Kidney tubule cell (primary cell): ENCODE results near the gene ABCB6.

ENCODE experiments used
- DNase-seq: peaks from one replicate; pipeline ENCODE4 v3.0.0-alpha.2; 2018; ENCODE audit warnings: low spot score

ABCB6 gene

DNA sequence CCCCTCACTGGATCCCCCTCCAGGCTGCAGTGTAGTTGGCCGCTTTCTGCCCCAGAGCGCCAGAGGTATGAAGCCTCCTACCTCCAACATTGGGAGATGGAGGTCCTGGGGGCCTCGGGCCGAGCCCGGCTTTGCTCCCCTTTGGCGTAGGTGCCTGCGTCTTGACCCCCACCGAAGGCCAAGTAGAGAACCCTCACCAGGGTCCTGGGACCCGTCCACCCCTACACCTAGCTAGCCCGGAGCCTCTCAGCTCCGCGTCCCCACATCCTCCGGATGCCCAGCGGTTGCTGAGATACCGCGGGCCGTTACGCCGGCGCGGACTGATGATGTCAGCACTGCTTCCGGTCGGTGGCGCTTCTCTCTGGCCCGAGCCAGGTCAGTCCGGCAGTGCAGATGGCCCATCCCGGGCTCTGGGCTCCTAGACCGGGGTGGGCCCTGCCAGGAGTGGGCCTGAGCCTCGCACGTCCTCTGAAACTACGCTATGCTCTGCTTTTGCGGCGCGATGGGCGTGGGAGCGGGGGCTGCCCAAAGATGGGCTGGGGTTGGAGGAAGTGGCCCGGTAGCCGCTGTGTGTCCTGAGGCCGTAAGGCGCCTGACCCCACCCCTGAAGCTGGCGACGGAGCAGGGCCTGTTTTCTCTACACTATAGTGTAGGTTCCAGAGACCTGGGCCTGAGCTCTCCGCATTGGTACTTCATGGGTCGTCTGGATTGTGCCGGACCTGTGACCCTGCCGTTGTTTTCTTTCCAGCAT is 26.6 kb upstream of the ABCB6 start, which contains the start of the genes GLB1L and STK16:
Gene GLB1L (minus strand): TSS at position 297 of the 751 bp plus-strand sequence. CDS start 1,871 bp downstream, outside the sequence.
Gene STK16 (plus strand): TSS at position 332 of the 751 bp plus-strand sequence. CDS start 521 bp downstream, outside the sequence.
- peak; percentile 94 for DNase-seq

DNA sequence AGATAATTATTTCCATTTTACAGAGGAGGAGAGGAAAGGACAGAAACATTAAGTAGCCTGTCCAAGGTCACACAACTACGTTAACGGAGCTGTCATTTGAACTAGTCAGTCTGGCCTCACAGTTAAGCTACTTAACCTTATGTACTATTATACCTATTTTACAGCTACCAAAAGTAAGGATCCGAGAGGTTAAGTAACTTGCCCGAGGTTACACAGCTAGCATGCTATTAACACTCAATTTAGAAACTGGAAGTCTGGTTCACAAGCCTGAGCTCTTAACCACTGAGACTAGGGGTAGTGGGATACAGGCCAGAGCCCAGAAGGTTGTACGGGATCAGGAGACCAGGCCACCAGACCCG is 26.0 kb upstream of the ABCB6 start:
- DNase-seq: no peak

DNA sequence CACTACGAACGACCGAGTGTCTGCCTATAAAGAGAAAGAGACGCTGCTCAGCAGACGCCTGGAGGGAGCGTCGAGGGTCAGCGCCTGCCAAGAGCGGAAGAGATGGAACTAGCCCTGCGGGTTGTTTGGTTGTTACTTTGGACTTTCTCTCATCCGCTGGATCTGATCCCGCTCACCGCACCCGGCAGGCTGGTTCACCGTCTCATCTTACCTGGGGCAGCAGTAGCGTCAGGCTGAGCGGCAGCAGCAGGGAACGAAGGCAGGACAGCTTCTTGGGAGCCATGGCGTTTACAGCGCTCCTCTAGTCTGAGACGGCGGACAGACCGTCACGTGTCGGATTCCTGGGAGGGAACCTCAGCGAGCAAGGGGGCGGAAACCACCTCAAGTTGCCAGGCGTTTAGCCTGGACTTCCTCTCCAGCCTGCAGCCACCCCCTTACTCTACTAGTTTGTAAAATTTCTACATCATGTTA is 24.6 kb upstream of the ABCB6 start:
- DNase-seq: peak; percentile 61

DNA sequence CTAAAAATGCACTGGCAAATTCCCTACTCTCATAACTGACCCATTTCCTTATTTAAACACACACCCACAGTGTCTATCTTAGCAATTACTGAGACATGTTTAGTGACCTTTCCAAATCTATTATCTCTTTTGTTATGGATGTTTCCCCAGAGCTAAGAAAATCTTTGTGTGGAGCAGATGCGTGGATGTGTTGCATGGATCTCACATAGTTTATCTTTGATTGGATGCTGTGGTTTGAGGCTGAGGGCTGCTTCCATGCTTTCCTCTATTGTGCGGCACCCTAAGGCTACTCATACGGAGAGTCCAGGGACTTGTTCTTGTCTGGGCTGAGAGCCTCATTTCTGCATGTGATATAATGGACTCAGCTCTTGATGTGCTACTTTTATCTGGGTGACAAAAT is 15.6 kb upstream of the ABCB6 start:
- DNase-seq: no peak

DNA sequence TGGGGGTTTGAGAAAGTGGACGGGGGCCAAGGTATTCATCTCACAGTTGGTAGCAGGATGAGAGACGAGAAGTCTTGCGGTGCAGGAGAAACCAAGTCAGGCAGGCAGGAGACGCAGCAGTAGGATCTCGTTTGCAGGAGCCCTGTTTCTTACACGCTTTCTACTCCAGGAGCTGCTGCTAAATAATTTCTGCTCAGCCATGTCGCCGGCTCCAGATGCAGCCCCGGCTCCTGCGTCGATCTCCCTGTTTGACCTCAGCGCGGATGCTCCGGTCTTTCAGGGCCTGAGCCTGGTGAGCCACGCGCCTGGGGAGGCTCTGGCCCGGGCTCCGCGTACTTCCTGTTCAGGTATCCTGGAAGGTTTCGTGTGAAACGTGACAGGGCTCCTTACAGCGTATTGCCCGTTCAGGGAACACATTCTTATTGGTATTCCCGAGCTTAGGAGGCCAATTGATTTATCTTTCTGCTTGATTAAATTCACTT is 11.3 kb upstream of the ABCB6 start:
- peak; percentile 84 for DNase-seq

GRCh38 chr2:219229305-219230058 is 10.7 kb upstream of the ABCB6 start, which contains the start of the genes ANKZF1 and ATG9A:
ANKZF1 (plus strand) TSS chr2:219229806; CDS start chr2:219230258, 452 bp downstream.
ATG9A (minus strand) TSS chr2:219229636; CDS start chr2:219228024, 1,612 bp downstream.
- peak; percentile 99 for DNase-seq

GRCh38 chr2:219228911-219229304 is 10.2 kb upstream of the ABCB6 start:
- no peak for DNase-seq

DNA sequence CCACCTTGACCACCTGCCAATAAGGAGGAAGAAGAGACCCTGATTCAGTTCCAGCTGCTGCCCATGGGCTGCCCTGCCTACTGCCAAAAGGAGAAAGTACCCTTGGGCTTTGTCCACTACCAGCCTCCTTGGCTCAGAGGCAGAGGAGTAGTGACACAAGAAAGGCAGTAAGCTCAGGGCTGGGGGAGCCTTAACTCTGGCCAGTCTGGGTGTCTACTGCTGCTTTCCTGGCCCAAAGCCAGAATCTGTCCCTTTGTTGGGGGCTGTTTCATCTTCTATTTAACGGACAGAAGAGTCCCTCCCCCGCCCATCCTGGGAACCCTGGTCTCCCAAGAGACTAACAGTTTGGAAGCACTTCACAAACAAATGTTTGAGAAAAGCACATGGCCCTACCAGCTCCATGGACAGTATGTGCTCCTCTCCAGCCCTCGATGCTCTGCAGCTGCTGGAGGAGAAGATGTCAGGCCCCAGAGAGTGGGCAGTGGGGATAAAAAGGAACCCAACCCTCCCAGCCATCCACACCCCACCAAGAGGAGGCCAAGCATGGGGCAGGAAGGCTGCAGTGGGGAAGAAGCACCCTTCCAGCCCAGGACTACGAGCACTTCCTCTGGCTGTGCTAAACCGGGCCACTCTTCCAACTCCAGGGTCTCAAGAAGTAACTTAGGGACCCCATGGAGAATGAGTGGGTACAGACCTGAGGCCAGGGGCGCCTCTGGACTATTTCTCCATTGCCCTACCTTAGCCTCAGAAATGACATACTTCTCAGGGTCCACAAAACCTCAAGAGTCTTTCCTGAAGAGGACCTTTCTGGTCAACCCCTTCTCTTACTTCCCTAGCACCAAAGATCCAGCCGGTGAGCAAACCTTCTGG is 9.5 kb upstream of the ABCB6 start:
- DNase-seq: no peak

DNA sequence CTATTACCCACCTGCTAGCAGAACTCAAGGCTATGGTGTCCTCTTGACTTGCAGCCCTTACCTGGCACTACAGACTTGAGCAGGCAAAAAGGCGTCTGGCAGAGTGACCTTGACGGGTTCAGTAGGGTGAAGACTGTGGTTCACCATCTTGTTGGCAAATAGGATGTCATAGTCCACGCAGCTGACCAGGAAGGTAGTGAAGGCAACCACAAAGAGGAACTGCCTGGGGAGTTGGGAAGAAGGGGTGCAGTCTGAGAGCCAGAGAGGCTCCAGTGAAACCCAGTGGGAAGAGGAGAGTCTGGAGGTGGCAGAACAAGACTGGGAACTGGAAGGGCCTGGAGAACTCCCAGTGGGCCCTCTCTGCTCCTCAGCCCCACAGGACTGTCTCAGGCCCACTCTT is 6.6 kb upstream of the ABCB6 start:
- no peak for DNase-seq

GRCh38 chr2:219223831-219224610 is 5.3 kb upstream of the ABCB6 start:
- DNase-seq: no peak

DNA sequence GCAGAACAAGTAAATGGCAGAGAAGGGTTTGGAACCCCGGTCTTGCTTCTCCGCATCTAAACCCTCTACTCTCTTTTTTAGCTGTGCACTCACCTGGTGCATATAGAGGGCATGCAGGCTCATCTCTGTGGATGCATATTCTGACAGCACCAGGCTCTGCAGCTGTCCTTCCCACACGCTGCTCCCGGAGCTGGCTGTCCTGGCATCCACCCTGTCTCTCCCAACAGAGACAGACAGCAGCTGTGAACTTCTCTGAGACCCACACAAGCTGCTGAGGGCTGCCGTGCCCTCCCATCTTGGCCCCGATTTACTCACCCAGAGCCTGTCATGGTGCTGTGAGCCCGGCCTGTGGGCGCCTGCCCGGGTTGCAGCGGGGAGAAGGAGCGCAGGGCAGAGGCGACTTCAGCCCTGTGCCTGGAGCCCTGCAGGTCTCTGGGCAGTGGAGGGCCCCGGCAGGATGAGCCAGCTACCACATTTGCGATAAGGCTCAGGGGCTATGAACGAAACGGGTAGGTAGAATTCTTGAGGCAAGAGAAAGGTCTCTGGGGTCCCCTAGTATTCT is 3.3 kb upstream of the ABCB6 start:
- DNase-seq: no peak

- no peak for DNase-seq
These were observed 2.1 kb upstream of the ABCB6 start for GRCh38 chr2:219220652-219221402.

DNA sequence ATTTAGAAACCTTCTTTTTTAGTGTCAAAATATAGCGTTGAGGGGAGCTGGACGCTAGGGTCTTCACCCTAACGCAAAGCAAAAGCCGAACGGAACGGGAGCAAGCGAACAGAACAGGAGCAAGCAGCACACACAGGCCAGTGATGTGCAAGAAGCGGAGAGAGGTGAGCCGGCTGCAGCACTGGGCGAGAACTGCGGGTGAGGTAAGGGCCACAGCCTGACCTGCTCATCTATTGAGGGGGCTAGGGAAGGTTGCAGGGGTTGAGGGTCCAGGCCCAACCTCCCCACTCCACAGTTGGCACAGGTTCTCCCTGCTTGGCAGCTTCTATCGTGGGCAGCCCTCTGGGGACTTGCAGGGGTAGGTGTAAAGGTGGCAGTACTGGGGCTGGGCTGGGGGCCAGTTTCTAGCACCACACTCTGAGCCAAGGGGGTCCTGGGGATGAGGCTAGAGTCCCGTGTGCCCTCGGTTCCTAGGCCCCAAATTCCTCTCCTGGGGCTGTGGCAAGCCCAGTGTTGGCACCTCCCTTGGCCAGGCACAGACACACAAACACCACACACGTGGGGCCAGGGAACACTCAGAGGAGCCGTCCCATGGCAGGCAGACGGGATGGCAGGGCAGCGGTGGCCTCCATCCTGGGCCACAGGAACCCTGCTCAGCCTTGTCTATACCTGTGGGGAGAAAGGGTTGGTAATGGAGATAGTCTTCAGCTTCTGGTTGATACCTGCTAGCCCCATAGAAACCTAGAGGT is 1.2 kb upstream of the ABCB6 start:
- no peak for DNase-seq

DNA sequence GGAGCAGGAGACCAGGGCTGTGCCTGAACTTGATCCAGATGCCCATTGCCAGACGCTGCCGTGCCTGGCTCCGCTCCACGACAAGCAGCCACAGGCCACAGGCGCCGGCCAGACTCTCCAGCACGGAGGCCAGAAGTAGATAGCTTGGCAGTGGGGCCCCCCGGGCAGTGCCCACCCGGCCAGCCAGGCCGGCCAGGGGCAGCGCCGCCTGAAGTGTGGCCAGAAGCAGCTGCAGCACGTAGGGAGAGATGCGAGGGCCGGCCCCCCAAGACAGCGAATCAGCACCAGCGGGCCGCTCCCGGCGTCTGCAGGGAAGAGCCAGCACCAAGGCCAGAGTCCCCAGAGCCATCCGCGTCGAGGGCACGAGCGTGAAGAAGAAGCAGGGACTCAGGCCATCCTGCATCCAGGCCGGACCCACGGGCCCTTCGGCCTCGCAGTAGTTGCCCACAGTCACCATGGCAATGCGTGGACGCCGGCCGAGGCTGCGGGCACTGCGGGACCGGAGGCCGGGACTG is 484 bp downstream of the ABCB6 start:
- peak; percentile 75 for DNase-seq

DNA sequence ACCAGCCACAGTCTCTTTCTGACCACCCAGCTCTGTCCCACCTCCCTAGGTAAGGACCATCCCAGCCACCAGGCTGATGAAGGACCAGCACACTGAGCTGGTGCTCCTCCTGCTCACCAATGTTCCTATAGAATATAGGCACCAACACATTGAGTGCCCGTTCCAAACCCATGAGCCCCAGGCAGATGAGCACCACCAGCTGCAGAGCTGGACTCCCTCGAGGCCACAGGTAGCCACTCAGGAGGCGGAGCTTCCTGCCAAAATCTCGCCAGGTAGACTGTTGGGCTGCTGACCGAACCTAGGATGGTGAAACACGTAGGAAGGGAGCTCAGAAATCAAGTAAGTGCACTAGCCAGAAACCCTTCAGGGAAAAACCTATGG is 2.2 kb downstream of the ABCB6 start:
- DNase-seq: no peak

DNA sequence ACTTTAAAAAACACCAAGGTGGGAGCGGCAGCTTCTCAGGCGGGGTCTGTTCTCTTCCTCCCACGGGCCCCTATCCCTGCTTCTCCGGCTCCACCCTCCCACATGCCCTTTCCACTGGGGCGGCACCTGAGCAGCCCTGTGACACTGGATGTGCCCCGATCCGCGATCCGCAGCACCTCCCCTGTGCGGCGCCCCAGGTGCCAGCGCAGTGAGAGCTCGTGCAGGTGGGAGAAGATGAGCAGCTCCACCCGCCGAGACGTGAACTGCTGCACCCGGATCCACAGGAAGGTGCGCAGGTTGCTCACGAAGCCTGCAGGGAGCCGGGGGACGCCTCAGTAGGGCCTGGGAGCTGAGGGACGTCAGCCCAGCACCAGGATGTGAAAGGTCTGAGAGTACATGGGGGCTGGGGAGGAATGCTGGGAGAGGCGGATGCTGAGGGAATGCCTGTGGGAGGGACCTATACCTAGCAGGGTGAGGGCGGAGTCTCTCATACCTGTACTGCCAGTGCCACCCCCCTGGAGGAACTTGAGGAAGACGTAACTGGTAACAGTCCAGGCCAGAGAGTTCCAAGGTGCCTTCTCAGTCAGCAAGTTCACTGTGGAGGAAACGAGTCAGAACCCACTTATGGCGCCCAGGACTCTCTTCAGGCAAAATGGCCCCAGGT is 2.8 kb downstream of the ABCB6 start:
- DNase-seq: peak; percentile 37

DNA sequence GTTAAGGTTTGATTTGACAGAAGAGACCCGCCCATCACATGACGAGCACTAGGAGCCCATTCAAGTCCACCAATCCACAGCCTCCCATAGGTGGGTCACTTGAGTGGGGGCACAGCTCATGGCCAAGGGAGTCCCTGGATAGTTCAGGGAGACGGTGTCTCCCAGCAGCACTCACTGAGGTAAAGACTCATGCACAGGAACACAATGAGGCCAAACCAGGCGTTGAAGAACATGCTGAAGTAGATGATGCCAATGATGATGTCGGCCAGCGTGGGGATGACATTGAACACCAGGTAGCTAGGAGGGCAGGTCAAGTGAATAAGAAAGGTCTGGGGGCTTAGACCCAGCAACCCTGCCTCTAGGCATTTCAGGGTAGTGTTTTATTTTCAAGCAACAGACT is 4.0 kb downstream of the ABCB6 start:
- DNase-seq: no peak

GRCh38 chr2:219214141-219214540 is 4.6 kb downstream of the ABCB6 start:
- no peak for DNase-seq
